ENCODE measurements around the gene CDH26.

CDH26 gene

GRCh38 chr20:59948828-59949720, 9.1 kb upstream of the CDH26 start:
- peak in 1 of 2 experiments; percentile 53 for DNase-seq (ENCODE audit: low read depth in 1 of 2, low spot score in 1 of 2)
- Histone ChIP-seq H3K27ac (replicated peaks) (no peak overlapping the region; the same call in 1 of the 2 replicates), H3K27me3 (ENCODE audit: insufficient read depth, poor library complexity, severe bottlenecking) (no peaks in the 10 kb centered on the region), H3K4me3 (replicated peaks; ENCODE audit: insufficient read depth, low read length) (no peak overlapping the region)
- TF ChIP-seq REST (IDR thresholded peaks at IDR 0.05; ENCODE audit: insufficient replicate concordance, low read depth) (no peak), POLR2AphosphoS5 (IDR thresholded peaks at IDR 0.05; ENCODE audit: low read depth) (no peak), CTCF (IDR thresholded peaks at IDR 0.05; ENCODE audit: insufficient read depth, low read length) (peak; percentile 31)

DNA sequence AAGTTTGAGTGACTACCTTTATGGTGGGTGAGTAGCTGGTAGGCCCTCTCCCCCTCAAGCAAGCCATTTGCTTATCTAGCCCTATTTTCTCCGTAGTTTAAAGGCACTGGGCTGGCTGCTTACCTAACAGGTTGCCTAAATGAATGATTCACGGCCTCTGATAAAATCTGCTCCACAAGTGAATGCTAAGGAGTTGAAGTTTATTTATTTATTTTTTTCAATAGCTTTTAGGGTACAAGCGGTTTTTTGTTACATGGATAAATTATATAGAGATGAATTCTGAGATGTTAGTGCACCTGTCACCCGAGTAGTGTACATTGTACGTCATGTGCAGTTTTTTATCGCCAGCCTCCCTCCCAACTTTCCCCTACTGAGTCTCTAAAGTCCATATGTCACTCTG, 8.3 kb upstream of the CDH26 start:
- DNase-seq (ENCODE audit: low read depth in 1 of 2, low spot score in 1 of 2), result no peak
- Histone ChIP-seq H3K4me3 (replicated peaks; ENCODE audit: insufficient read depth, low read length) (no peak overlapping the region), H3K27ac (replicated peaks) (no peak overlapping the region), H3K27me3 (ENCODE audit: insufficient read depth, poor library complexity, severe bottlenecking) (no peaks in the 10 kb centered on the region)
- TF ChIP-seq REST (IDR thresholded peaks at IDR 0.05; ENCODE audit: insufficient replicate concordance, low read depth), result no peak
- no peak for TF ChIP-seq POLR2AphosphoS5 (IDR thresholded peaks at IDR 0.05; ENCODE audit: low read depth)
- TF ChIP-seq SPI1 (IDR thresholded peaks at IDR 0.05; ENCODE audit: borderline replicate concordance, low read depth), result no peak
- no peak for TF ChIP-seq GABPA (IDR thresholded peaks at IDR 0.05; ENCODE audit: low read depth)
- no peak for TF ChIP-seq CTCF (IDR thresholded peaks at IDR 0.05; ENCODE audit: insufficient read depth, low read length)

- H3K4me3 ChIP-seq (replicated peaks; ENCODE audit: insufficient read depth, low read length), result no peak overlapping the region
- TF ChIP-seq REST (IDR thresholded peaks at IDR 0.05; ENCODE audit: insufficient replicate concordance, low read depth) (no peak), CTCF (IDR thresholded peaks at IDR 0.05; ENCODE audit: insufficient read depth, low read length) (no peak), SPI1 (IDR thresholded peaks at IDR 0.05; ENCODE audit: borderline replicate concordance, low read depth) (no peak), POLR2AphosphoS5 (IDR thresholded peaks at IDR 0.05; ENCODE audit: low read depth) (no peak), GABPA (IDR thresholded peaks at IDR 0.05; ENCODE audit: low read depth) (no peak)
- no peaks in the 10 kb centered on the region for H3K27me3 ChIP-seq (ENCODE audit: insufficient read depth, poor library complexity, severe bottlenecking)
- DNase-seq (ENCODE audit: low read depth in 1 of 2, low spot score in 1 of 2), result no peak
- H3K27ac ChIP-seq (replicated peaks), result no peak overlapping the region
Observed at GRCh38 chr20:59954718-59955117, 3.5 kb upstream of the CDH26 start.
